Large intestine (tissue), 12 donors: ENCODE data around the gene SNAP91. TPM values are rescaled to one million over a fixed set of nuclear protein-coding genes. Genes with fewer than 3 reads are reported as not detected.
A peak's percentile ranks its signal among the peaks of the same experiment; 100 is the strongest.
"Not testable (repeated sequence)": the region's sequence is repeated elsewhere in the genome, so short reads cannot be mapped to it uniquely, and the experiment has no call there.

Source experiments
- DNase-seq, 2 donors: peaks; one replicate each; pipeline versions ENCODE4 v3.0.0 to v3.0.0-alpha.2; 2013
- H3K27ac ChIP-seq: one replicate; pipeline ENCODE4 v1.5.1; 2013; ENCODE audit warnings: low read length
- H3K27me3 ChIP-seq: 2 replicates; pipeline ENCODE4 v1.6.1; 2013; ENCODE audit warnings: low read length; ENCODE audit not compliant: control insufficient read depth, insufficient read depth
- H3K36me3 ChIP-seq: 2 replicates; pipeline ENCODE4 v1.6.1; 2013; ENCODE audit warnings: low read length; ENCODE audit not compliant: control insufficient read depth, insufficient read depth
- H3K4me1 ChIP-seq: one replicate; pipeline ENCODE4 v1.6.1; 2013; ENCODE audit warnings: low read length; ENCODE audit not compliant: control insufficient read depth, insufficient read depth
- H3K4me3 ChIP-seq: one replicate; pipeline ENCODE4 v1.5.1; 2013; ENCODE audit warnings: low read length
- H3K9me3 ChIP-seq: one replicate; pipeline ENCODE4 v1.6.1; 2013; ENCODE audit warnings: mild to moderate bottlenecking, low read depth, low read length, moderate library complexity; ENCODE audit not compliant: control insufficient read depth
- WGBS: methylation state at CpG from one replicate; pipeline ENCODE4 v1.1.5; 2013; ENCODE audit warnings: low lambda C conversion rate; ENCODE audit not compliant: insufficient coverage; 5-methylcytosine and 5-hydroxymethylcytosine counted together
- long read RNA-seq, 11 donors: transcript quantifications; one replicate each; lab custom pipeline, GENCODE V29; 2026
- polyA plus RNA-seq: library from polyadenylated mRNA; unstranded; fragments of 120-200 nt; gene quantifications from one replicate; pipeline ENCODE4 v1.2.1, GENCODE V29; 2013

SNAP91 gene
- 4.9 TPM for polyA plus RNA-seq
- long read RNA-seq, donor 1: 0 reads
- long read RNA-seq, donor 2: 0 reads
- long read RNA-seq, donor 3: 0 reads
- long read RNA-seq, donor 4: 0 reads
- long read RNA-seq, donor 5: 0 reads
- long read RNA-seq, donor 6: 0 reads
- long read RNA-seq, donor 7: 0 reads
- long read RNA-seq, donor 8: 0 reads
- long read RNA-seq, donor 9, partial matches to known transcripts: 0 of 1 reads
- long read RNA-seq, donor 9, other reads (novel, unspliced or antisense): 0 of 1 reads
- long read RNA-seq, donor 10: 0 reads
- long read RNA-seq, donor 11: 0 reads

- Histone ChIP-seq H3K27ac (no peak within 1 kb of the TSS), H3K9me3 (peaks cover 3% of the 10 kb centered on the region), H3K4me3 (peak within 1 kb of the TSS; percentile 38), H3K4me1 (no peaks in the 10 kb centered on the region), H3K36me3 (no peaks in the 10 kb centered on the region), H3K27me3 (peaks cover 40% of the 10 kb centered on the region)
- WGBS: no CpG with 5 or more reads among the region's 83 CpGs
- DNase-seq: peak in 1 of 2 donors; percentile 44
Measured at GRCh38 chr6:83708970-83709747, at the start of gene SNAP91. SNAP91 (minus strand) TSS chr6:83709101; CDS start chr6:83707927, 1,174 bp downstream.

- Histone ChIP-seq H3K9me3 (no peaks in the 10 kb centered on the region), H3K27me3 (no peaks in the 10 kb centered on the region), H3K4me1 (no peaks in the 10 kb centered on the region), H3K36me3 (no peaks in the 10 kb centered on the region), H3K27ac (no peak overlapping the region), H3K4me3 (no peak overlapping the region)
- no peak for DNase-seq
Measured at GRCh38 chr6:83758533-83758932, 49.6 kb upstream of the SNAP91 start.

- DNase-seq: no peak
- H3K27ac ChIP-seq: no peak overlapping the region
- H3K27me3 ChIP-seq: no peaks in the 10 kb centered on the region
- H3K9me3 ChIP-seq: no peaks in the 10 kb centered on the region
- no peaks in the 10 kb centered on the region for H3K36me3 ChIP-seq
- no peaks in the 10 kb centered on the region for H3K4me1 ChIP-seq
- H3K4me3 ChIP-seq: no peak overlapping the region
Measured at GRCh38 chr6:83757021-83757420, 48.1 kb upstream of the SNAP91 start.

- DNase-seq: no peak
- Histone ChIP-seq H3K27me3 (no peaks in the 10 kb centered on the region), H3K36me3 (no peaks in the 10 kb centered on the region), H3K9me3 (no peaks in the 10 kb centered on the region), H3K4me1 (no peaks in the 10 kb centered on the region), H3K27ac (no peak overlapping the region), H3K4me3 (no peak overlapping the region)
- 100% methylated on average over 1 of the region's 2 CpGs for WGBS
Measured at GRCh38 chr6:83756565-83756964, 47.7 kb upstream of the SNAP91 start.

- not testable (repeated sequence) for H3K9me3 ChIP-seq, H3K36me3 ChIP-seq, DNase-seq, H3K4me1 ChIP-seq, H3K27ac ChIP-seq, H3K4me3 ChIP-seq, H3K27me3 ChIP-seq
- WGBS: 71% methylated on average over 1 of the region's 5 CpGs
Measured at GRCh38 chr6:83752375-83752774, 43.5 kb upstream of the SNAP91 start.

- WGBS: 83% methylated on average over 2 of the region's 4 CpGs
- DNase-seq: no peak
- no peaks in the 10 kb centered on the region for H3K27me3 ChIP-seq
- no peaks in the 10 kb centered on the region for H3K4me1 ChIP-seq
- H3K27ac ChIP-seq: no peak overlapping the region
- no peaks in the 10 kb centered on the region for H3K36me3 ChIP-seq
- H3K4me3 ChIP-seq: no peak overlapping the region
- H3K9me3 ChIP-seq: no peaks in the 10 kb centered on the region
Measured at GRCh38 chr6:83741089-83741488, 32.2 kb upstream of the SNAP91 start.

- DNase-seq: no peak
- no peak overlapping the region for H3K27ac ChIP-seq
- no peaks in the 10 kb centered on the region for H3K27me3 ChIP-seq
- no peaks in the 10 kb centered on the region for H3K9me3 ChIP-seq
- no peaks in the 10 kb centered on the region for H3K36me3 ChIP-seq
- WGBS: 100% methylated on average over 2 of the region's 3 CpGs
- no peaks in the 10 kb centered on the region for H3K4me1 ChIP-seq
- no peak overlapping the region for H3K4me3 ChIP-seq
Measured at GRCh38 chr6:83735461-83735860, 26.6 kb upstream of the SNAP91 start.

GRCh38 chr6:83729871-83730270, 21.0 kb upstream of the SNAP91 start:
- no peak for DNase-seq
- H3K27ac ChIP-seq: no peak overlapping the region
- WGBS: no CpG with 5 or more reads among the region's 2 CpGs
- no peak overlapping the region for H3K4me3 ChIP-seq
- H3K36me3 ChIP-seq: no peaks in the 10 kb centered on the region
- H3K4me1 ChIP-seq: no peaks in the 10 kb centered on the region
- H3K27me3 ChIP-seq: no peaks in the 10 kb centered on the region
- H3K9me3 ChIP-seq: no peaks in the 10 kb centered on the region

GRCh38 chr6:83722876-83723275, 14.0 kb upstream of the SNAP91 start:
- no CpG with 5 or more reads among the region's 2 CpGs for WGBS
- Histone ChIP-seq H3K36me3 (no peaks in the 10 kb centered on the region), H3K27me3 (no peaks in the 10 kb centered on the region), H3K4me3 (no peak overlapping the region), H3K27ac (no peak overlapping the region), H3K4me1 (no peaks in the 10 kb centered on the region), H3K9me3 (peaks cover 2% of the 10 kb centered on the region)
- DNase-seq: no peak

GRCh38 chr6:83717809-83718208, 8.9 kb upstream of the SNAP91 start:
- DNase-seq: no peak
- H3K4me3 ChIP-seq: no peak overlapping the region
- H3K4me1 ChIP-seq: no peaks in the 10 kb centered on the region
- H3K27ac ChIP-seq: no peak overlapping the region
- peaks cover 8% of the 10 kb centered on the region for H3K9me3 ChIP-seq
- 100% methylated on average over 4 of the region's 15 CpGs for WGBS
- H3K27me3 ChIP-seq: no peaks in the 10 kb centered on the region
- H3K36me3 ChIP-seq: no peaks in the 10 kb centered on the region

- Histone ChIP-seq H3K36me3 (no peaks in the 10 kb centered on the region), H3K27me3 (peaks cover 31% of the 10 kb centered on the region), H3K4me3 (no peak overlapping the region), H3K9me3 (peaks cover 4% of the 10 kb centered on the region), H3K4me1 (no peaks in the 10 kb centered on the region), H3K27ac (no peak overlapping the region)
- DNase-seq: no peak
Measured at GRCh38 chr6:83711958-83712357, 3.1 kb upstream of the SNAP91 start.
